WERI-Rb-1 (cell line): ENCODE data around the gene BCAR3.

Experiments used
- DNase-seq: peaks from one replicate; pipeline ENCODE4 v3.0.0-alpha.2; 2020
- H3K27ac ChIP-seq: fragments of 250-450 bp; sonication (Bioruptor Pico); 2 replicates; pipeline ENCODE4 v1.5.1; 2020; ENCODE audit warnings: mild to moderate bottlenecking, moderate library complexity
- H3K27me3 ChIP-seq: fragments of 250-450 bp; sonication (Bioruptor Pico); 2 replicates; pipeline ENCODE4 v1.5.1; 2021; ENCODE audit warnings: mild to moderate bottlenecking, low read depth, moderate library complexity; ENCODE audit not compliant: insufficient read depth, severe bottlenecking
- H3K36me3 ChIP-seq: fragments of 250-450 bp; sonication (Bioruptor Pico); 2 replicates; pipeline ENCODE4 v1.5.1; 2020; ENCODE audit warnings: mild to moderate bottlenecking, moderate library complexity
- H3K4me3 ChIP-seq: 2 replicates; pipeline ENCODE4 v1.5.1; 2011; ENCODE audit warnings: low read depth, mild to moderate bottlenecking, control low read depth, low read length
- H3K9me3 ChIP-seq: fragments of 250-450 bp; sonication (Bioruptor Pico); 2 replicates; pipeline ENCODE4 v1.5.1; 2021; ENCODE audit warnings: mild to moderate bottlenecking, moderate library complexity; ENCODE audit not compliant: severe bottlenecking
- CTCF ChIP-seq: IDR thresholded peaks from 2 replicates; pipeline ENCODE4 v1.5.1; 2011; ENCODE audit warnings: low read depth, mild to moderate bottlenecking, control low read depth, inconsistent platforms, low read length

BCAR3 gene

DNA sequence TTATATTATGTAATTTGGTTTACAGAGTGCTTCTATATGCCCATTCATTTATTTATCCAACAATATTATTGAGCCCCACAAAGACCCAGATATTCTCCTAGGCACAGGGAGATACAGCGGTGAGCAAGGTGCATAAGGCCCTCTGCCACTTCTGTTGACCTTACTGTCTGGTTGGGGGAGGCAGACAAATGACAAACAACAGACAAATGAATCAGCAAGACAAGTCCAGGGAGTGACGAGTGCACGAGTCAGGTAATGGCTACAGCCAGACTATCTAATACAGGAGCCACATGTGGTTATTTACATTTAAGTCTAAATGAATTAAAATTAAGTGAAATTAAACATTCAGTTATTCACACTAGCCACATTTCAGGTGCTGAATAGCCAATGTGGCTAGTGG lies 22.0 kb upstream of the BCAR3 start:
- H3K4me3 ChIP-seq, result no peak overlapping the region

GRCh38 chr1:93702828-93703183 lies 21.2 kb upstream of the BCAR3 start:
- no peak for DNase-seq
- Histone ChIP-seq H3K9me3 (no peaks in the 10 kb centered on the region), H3K36me3 (no peaks in the 10 kb centered on the region), H3K27ac (no peak overlapping the region), H3K4me3 (no peak overlapping the region), H3K27me3 (no peaks in the 10 kb centered on the region)
- no peak for TF ChIP-seq CTCF

More for the DNA sequence above, 22.0 kb upstream of the BCAR3 start:
- H3K27me3 ChIP-seq, result no peaks in the 10 kb centered on the region
- no peak for TF ChIP-seq CTCF
- no peaks in the 10 kb centered on the region for H3K9me3 ChIP-seq
- H3K36me3 ChIP-seq, result no peaks in the 10 kb centered on the region
- no peak for DNase-seq
- H3K27ac ChIP-seq, result no peak overlapping the region

DNA sequence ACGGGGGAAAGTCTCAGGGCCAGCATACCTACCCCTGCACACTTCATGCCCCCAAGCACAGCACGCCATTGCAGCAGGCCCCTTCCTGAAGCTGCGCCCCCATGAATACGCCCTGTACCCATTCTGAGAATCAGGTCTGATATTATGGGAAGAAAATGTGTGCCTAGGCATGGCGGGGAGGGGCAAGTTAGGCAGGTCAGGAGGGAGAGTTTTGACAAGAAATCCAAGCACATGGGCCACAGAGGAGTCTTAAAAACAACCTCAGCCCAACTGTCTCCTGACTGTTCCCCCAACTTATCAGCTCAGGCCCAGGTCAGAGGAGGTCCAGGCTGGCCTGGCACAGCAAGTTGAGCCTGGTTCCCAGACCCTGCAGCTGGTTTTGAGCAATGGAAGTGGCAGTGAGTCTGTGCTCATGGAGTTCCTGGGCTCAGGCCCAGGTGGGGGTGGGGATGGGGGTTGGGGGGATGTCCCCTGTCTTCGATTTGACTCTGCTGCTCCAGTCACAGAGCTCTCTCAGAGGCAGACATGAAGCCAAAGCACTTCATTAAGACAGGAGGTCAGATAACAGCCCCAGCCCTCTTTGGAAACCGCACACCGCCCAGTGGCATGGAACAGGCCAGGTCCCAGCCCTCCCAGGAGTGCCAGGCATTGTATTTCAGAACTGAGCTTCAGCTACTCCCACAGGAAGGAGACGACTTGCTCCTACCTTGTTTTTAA lies 20.6 kb upstream of the BCAR3 start:
- Histone ChIP-seq H3K9me3 (no peaks in the 10 kb centered on the region), H3K27me3 (no peaks in the 10 kb centered on the region), H3K27ac (no peak overlapping the region), H3K4me3 (no peak overlapping the region), H3K36me3 (no peaks in the 10 kb centered on the region)
- TF ChIP-seq CTCF, result no peak
- DNase-seq, result no peak

DNA sequence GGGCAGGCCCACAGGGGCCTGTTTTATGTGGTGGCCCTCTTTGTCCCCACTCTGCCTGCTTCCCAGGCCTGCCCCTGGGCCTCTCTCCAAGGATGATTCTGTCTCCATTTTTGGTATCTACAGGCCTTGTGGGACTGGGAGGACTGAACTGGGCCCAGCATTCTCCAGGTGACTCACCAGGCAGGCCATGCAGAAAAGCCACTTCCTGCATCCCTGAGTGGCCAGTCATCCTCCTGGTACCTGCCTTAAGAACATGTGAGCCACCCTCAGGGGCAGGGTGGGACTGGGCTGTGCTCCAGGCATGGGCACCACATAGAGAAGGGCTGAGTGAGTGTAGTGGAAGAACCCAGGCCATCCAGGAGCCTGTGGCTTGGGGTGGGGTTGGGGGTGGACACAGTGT lies 20.0 kb upstream of the BCAR3 start:
- Histone ChIP-seq H3K4me3 (no peak overlapping the region), H3K27ac (no peak overlapping the region), H3K9me3 (no peaks in the 10 kb centered on the region), H3K27me3 (no peaks in the 10 kb centered on the region), H3K36me3 (no peaks in the 10 kb centered on the region)
- no peak for DNase-seq
- TF ChIP-seq CTCF, result no peak

DNA sequence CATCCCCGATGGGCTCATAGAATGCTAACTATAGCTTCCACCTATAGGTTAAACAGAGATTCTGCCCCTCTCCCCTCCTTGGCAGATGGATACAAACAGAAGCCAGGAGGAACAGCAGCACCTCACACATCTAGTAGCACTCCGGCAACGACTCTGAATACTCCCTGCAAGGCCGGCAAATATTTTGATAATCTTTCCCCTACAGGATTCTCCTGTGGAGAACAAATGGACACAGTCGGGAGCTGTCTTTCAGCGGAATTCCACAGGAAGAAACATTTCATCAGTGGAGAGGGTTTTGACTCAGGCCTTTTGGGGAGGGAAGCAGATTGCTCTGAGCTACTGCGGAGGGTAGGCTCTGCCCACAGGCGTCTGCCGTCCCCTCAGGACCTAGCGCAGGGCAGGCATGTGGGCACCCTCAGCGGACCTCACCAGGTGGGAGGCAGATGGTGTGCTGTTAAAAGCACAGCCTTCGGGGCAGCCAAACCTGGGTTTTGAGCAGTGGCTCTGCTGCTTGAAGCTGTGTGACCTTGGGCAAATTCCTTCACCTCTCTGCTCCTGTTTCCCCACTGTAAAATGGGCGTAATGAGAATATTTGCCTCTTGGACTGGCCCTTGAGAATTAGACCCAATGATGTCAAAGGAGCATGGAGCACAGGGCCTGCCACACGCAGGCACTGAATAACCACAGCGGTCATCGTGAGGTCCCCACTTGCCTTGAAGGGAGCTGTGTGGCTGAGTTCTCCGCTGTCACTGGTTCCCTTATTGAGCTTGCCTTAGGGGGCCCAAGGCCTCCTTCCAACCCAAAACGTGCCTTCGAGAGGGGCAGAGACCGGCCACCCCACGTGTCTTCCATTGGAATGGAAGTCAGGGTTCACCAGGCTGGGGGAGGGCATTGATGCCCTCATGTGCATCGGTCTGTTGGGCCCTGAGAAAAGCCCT lies 19.2 kb upstream of the BCAR3 start:
- Histone ChIP-seq H3K36me3 (no peaks in the 10 kb centered on the region), H3K27ac (no peak overlapping the region), H3K4me3 (no peak overlapping the region), H3K9me3 (no peaks in the 10 kb centered on the region), H3K27me3 (no peaks in the 10 kb centered on the region)
- DNase-seq, result no peak
- TF ChIP-seq CTCF, result no peak
